ENCODE measurements around the gene SNCG. TPM values are rescaled to one million over a fixed set of nuclear protein-coding genes. Genes with fewer than 3 reads are reported as not detected.
"Not testable (repeated sequence)": the region's sequence is repeated elsewhere in the genome, so short reads cannot be mapped to it uniquely, and the experiment has no call there.

The SNCG gene
- total and polyA plus RNA-seq, 3 donors from 2014 or later = 8.3 to 30.3 (median 8.9) TPM

GRCh38 chr10:86929468-86930380 is 28.7 kb upstream of the SNCG start:
- intact Hi-C loops (cut with DNase I; ENCODE audit: low total_unique reads) = no loop called here
- H3K4me1 ChIP-seq = peaks cover 4% of the 10 kb centered on the region
- H3K27ac ChIP-seq = no peak overlapping the region
- H3K27me3 ChIP-seq = no peaks in the 10 kb centered on the region
- no peak for TF ChIP-seq POLR2A (IDR thresholded peaks at IDR 0.05)
- no peak for TF ChIP-seq CTCF (IDR thresholded peaks at IDR 0.05)
- no peaks in the 10 kb centered on the region for H3K36me3 ChIP-seq (ENCODE audit: low read depth, missing control alignments)
- WGBS, 2 donors = 62 to 73% methylated on average over 13 to 15 of the region's 15 CpGs
- no peak overlapping the region for H3K4me3 ChIP-seq
- no peak for DNase-seq
- no peaks in the 10 kb centered on the region for H3K9me3 ChIP-seq

- no peaks in the 10 kb centered on the region for H3K36me3 ChIP-seq (ENCODE audit: low read depth, missing control alignments)
- TF ChIP-seq POLR2A (IDR thresholded peaks at IDR 0.05) (no peak), CTCF (IDR thresholded peaks at IDR 0.05) (no peak)
- H3K4me3 ChIP-seq = no peak overlapping the region
- no peak for DNase-seq
- intact Hi-C loops (cut with DNase I; ENCODE audit: low total_unique reads) = no loop called here
- H3K4me1 ChIP-seq = peaks cover 4% of the 10 kb centered on the region
- no peak overlapping the region for H3K27ac ChIP-seq
- no peaks in the 10 kb centered on the region for H3K9me3 ChIP-seq
- WGBS, 2 donors = 89 to 95% methylated on average over 1 of the region's 1 CpG
- no peaks in the 10 kb centered on the region for H3K27me3 ChIP-seq
Observed at GRCh38 chr10:86931872-86932271, 26.5 kb upstream of the SNCG start.

- H3K36me3 ChIP-seq (ENCODE audit: low read depth, missing control alignments) = no peaks in the 10 kb centered on the region
- intact Hi-C loops (cut with DNase I; ENCODE audit: low total_unique reads) = no loop called here
- H3K4me3 ChIP-seq = no peak overlapping the region
- H3K27me3 ChIP-seq = no peaks in the 10 kb centered on the region
- peaks cover 4% of the 10 kb centered on the region for H3K4me1 ChIP-seq
- no peaks in the 10 kb centered on the region for H3K9me3 ChIP-seq
- 72 to 83% methylated on average over 2 of the region's 2 CpGs for WGBS, 2 donors
- DNase-seq = no peak
- no peak overlapping the region for H3K27ac ChIP-seq
- no peak for TF ChIP-seq POLR2A (IDR thresholded peaks at IDR 0.05)
- TF ChIP-seq CTCF (IDR thresholded peaks at IDR 0.05) = no peak
Observed at GRCh38 chr10:86932674-86933073, 25.7 kb upstream of the SNCG start.

- intact Hi-C loops (cut with DNase I; ENCODE audit: low total_unique reads); H3K9me3 ChIP-seq; H3K4me1 ChIP-seq; DNase-seq; H3K27me3 ChIP-seq; H3K36me3 ChIP-seq (ENCODE audit: low read depth, missing control alignments); H3K27ac ChIP-seq; H3K4me3 ChIP-seq: not testable (repeated sequence)
- 83 to 92% methylated on average over 5 to 6 of the region's 6 CpGs for WGBS, 2 donors
Observed at GRCh38 chr10:86934162-86934711, 24.2 kb upstream of the SNCG start.

GRCh38 chr10:86936661-86937501 is 21.5 kb upstream of the SNCG start:
- TF ChIP-seq POLR2A (IDR thresholded peaks at IDR 0.05) (no peak), CTCF (IDR thresholded peaks at IDR 0.05) (no peak)
- H3K27me3 ChIP-seq = no peaks in the 10 kb centered on the region
- intact Hi-C loops (cut with DNase I; ENCODE audit: low total_unique reads) = no loop called here
- no peaks in the 10 kb centered on the region for H3K36me3 ChIP-seq (ENCODE audit: low read depth, missing control alignments)
- no peaks in the 10 kb centered on the region for H3K4me1 ChIP-seq
- 77 to 82% methylated on average over 12 to 13 of the region's 13 CpGs for WGBS, 2 donors
- DNase-seq = no peak
- no peak overlapping the region for H3K27ac ChIP-seq
- H3K4me3 ChIP-seq = no peak overlapping the region
- H3K9me3 ChIP-seq = no peaks in the 10 kb centered on the region
